T-cell (primary cell): ENCODE data around the gene FSTL4. TPM values are rescaled to one million over a fixed set of nuclear protein-coding genes. Genes with fewer than 3 reads are reported as not detected.
A peak's percentile ranks its signal among the peaks of the same experiment; 100 is the strongest.

Source experiments
- ATAC-seq, 4 experiments: fragments of 200-7000 bp in 3 of 4; fragments of 150-1000 bp in 1 of 4; cut with Tn5 transposase; replicated peaks in 1 of 4; 1 replicate in 3 of 4; 2 replicates in 1 of 4; pipeline ENCODE4 v1.10.0; 2021; ENCODE audit warnings: moderate library complexity in 3 of 4, mild to moderate bottlenecking in 2 of 4, moderate number of reproducible peaks in 1 of 4
- CTCF ChIA-PET, 2 donors: fragments of 300-600 bp; sonication (Branson Sonifier 250); formaldehyde crosslinking; loops; one replicate each; lab custom pipeline; 2022; ENCODE audit warnings: antibody characterized with exemption in 2 of 2; lab: Charles Lee
- POLR2A ChIA-PET, 2 donors: fragments of 300-600 bp; sonication (Branson Sonifier 250); formaldehyde crosslinking; loops; one replicate each; lab custom pipeline; 2022; ENCODE audit warnings: antibody characterized with exemption in 2 of 2; lab: Charles Lee
- DNase-seq, 35 experiments: peaks; one replicate each; pipeline versions ENCODE4 v3.0.0 to v3.0.0-alpha.2; 2013 to 2023
- H3K27ac ChIP-seq: one replicate; pipeline ENCODE4 v1.5.1; 2013; ENCODE audit warnings: low read length
- H3K27me3 ChIP-seq, 2 experiments: replicated peaks in 1 of 2; 1 replicate in 1 of 2; 2 replicates in 1 of 2; pipeline versions ENCODE4 v1.6.1 to v1.7.0; 2013; ENCODE audit warnings: low read length in 1 of 2, mixed read lengths in 1 of 2; ENCODE audit not compliant: control insufficient read depth in 2 of 2, insufficient read depth in 2 of 2; ENCODE audit errors: extremely low read depth in 1 of 2
- H3K36me3 ChIP-seq, 2 donors: 1 replicate in 1 of 2; 2 replicates in 1 of 2; pipeline versions ENCODE4 v1.6.1 to v1.7.0; 2013; ENCODE audit warnings: low read length in 1 of 2; ENCODE audit not compliant: control insufficient read depth in 2 of 2, insufficient read depth in 1 of 2; ENCODE audit errors: extremely low read depth in 1 of 2
- H3K4me1 ChIP-seq, 2 experiments: 1 replicate in 1 of 2; 2 replicates in 1 of 2; pipeline versions ENCODE4 v1.6.1 to v1.7.0; 2013; ENCODE audit warnings: low read length in 2 of 2, mixed read lengths in 1 of 2; ENCODE audit not compliant: insufficient read depth in 2 of 2, control insufficient read depth in 1 of 2; ENCODE audit errors: extremely low read depth in 1 of 2
- H3K4me3 ChIP-seq, 2 donors: 1 replicate in 1 of 2; 2 replicates in 1 of 2; pipeline versions ENCODE4 v1.5.1 to v1.7.0; 2013; ENCODE audit warnings: mild to moderate bottlenecking in 2 of 2, low read length in 1 of 2, moderate library complexity in 1 of 2; ENCODE audit not compliant: control insufficient read depth in 1 of 2; ENCODE audit errors: extremely low read depth in 1 of 2
- H3K9me3 ChIP-seq: 2 replicates; pipeline ENCODE4 v1.7.0; 2013
- H3K27ac Mint-ChIP-seq, 2 donors: one replicate each; pipeline ENCODE4 v1.8.0; 2020 to 2021; ENCODE audit warnings: mild to moderate bottlenecking in 2 of 2, mixed read lengths in 2 of 2
- H3K27me3 Mint-ChIP-seq, 2 donors: one replicate each; pipeline ENCODE4 v1.8.0; 2021 to 2022; ENCODE audit warnings: mixed read lengths in 2 of 2
- H3K36me3 Mint-ChIP-seq: one replicate; pipeline ENCODE4 v1.8.0; 2021; ENCODE audit warnings: mixed read lengths
- H3K4me1 Mint-ChIP-seq, 3 donors: one replicate each; pipeline ENCODE4 v1.8.0; 2020 to 2022; ENCODE audit warnings: mixed read lengths in 3 of 3, mild to moderate bottlenecking in 1 of 3
- H3K4me3 Mint-ChIP-seq, 3 donors: one replicate each; pipeline ENCODE4 v1.8.0; 2020 to 2022; ENCODE audit warnings: mild to moderate bottlenecking in 3 of 3, mixed read lengths in 3 of 3, moderate library complexity in 3 of 3
- H3K9me3 Mint-ChIP-seq, 3 donors: one replicate each; pipeline ENCODE4 v1.8.0; 2020 to 2022; ENCODE audit warnings: mixed read lengths in 3 of 3
- WGBS: methylation state at CpG from one replicate; pipeline ENCODE4 v1.1.5; 2013; ENCODE audit warnings: missing lambda C conversion rate; ENCODE audit not compliant: insufficient coverage; 5-methylcytosine and 5-hydroxymethylcytosine counted together
- total RNA-seq, 35 experiments: library from RNA in 6 of 35; stranded (reverse) in 6 of 35; fragments of 120-200 nt in 1 of 35; gene quantifications; one replicate each; pipeline versions ENCODE4 v1.2.1 to v1.2.4 and lab custom pipeline; 2013 to 2026

FSTL4 gene
- total RNA-seq, 5 donors from 2014 or later (not counting 1 experiment from before 2014, with no cell fraction given), result 1.6 TPM; not detected in 3

DNA sequence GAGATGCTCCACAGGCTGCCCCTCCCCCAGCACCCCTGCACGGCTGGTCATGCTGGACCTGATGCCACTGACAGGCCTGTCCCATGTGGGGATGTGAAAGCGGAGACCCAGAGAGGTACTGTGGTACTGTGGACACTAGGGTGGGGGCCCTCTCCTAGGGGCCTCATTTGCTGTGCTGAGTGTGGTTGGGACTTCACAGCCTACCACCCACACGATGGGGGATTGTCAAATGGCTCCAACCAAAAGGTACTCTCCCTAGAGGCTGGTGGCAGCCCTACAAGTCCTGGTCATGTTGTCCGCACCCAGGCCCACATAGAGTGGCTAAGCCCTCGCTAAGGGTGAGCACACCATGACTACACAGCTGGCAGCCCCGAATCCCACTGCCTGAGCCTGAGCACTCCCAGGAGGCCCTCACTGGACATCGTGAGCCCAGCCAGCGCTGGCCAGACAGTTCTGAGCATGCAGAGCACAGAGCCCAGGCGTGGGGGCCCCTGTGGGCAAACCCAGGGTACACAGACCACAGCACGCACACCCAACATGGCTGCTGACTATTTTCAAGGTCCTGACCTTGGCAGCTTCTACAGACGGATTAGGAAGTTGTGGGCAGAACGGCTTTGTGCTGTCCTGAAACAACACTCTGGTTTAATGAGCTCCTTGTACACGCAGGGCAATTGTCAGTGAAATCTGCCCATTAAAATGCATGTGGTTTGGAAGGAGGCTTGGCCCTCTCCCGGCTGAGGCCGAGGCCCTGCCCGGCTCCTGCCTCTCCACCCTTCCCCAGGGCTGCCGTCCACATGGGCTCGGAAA is 346.4 kb downstream of the FSTL4 start:
- CTCF ChIA-PET, result no interaction called here

DNA sequence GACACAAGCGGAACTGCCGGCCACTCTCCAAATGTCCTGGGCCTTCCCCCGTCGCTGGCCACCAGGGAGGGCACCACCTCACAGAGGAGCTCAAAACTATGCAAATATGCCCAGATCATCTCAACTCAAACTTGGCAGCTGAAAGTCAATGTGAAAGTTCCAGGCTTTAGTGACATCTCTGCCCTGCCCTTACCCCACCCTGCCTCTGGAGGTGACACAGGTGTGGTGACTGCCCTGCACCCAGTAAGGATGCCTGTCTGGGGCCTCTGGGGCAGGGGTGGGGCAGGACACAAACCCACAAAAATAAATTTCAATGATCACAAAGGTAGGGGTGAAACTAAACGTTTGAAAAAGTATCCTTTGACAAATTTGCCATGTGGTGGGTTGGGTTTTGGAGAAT is 347.1 kb downstream of the FSTL4 start:
- Histone ChIP-seq H3K4me1 (peaks cover 0 to 3% of the 10 kb centered on the region in 2 experiments), H3K27ac (no peak overlapping the region), H3K9me3 (no peaks in the 10 kb centered on the region), H3K27me3 (peaks cover 0 to 39% of the 10 kb centered on the region in 2 experiments), H3K36me3 (no peaks in the 10 kb centered on the region), H3K4me3 (no peak overlapping the region)
- CTCF ChIA-PET, result no interaction called here
- H3K9me3 Mint-ChIP-seq, result no peaks in the 10 kb centered on the region
- peaks cover 0 to 13% of the 10 kb centered on the region in 2 donors for H3K27me3 Mint-ChIP-seq
- DNase-seq (no peak), ATAC-seq (no peak)
- H3K36me3 Mint-ChIP-seq, result no peaks in the 10 kb centered on the region
- no peak overlapping the region for H3K27ac Mint-ChIP-seq
- H3K4me1 Mint-ChIP-seq, result peaks cover 0 to 6% (median 5%) of the 10 kb centered on the region in 3 donors
- 85% methylated on average over 4 of the region's 5 CpGs for WGBS
- POLR2A ChIA-PET, result no interaction called here
- no peak overlapping the region for H3K4me3 Mint-ChIP-seq

More for the DNA sequence above, 346.4 kb downstream of the FSTL4 start:
- Histone ChIP-seq H3K4me3 (no peak overlapping the region), H3K36me3 (no peaks in the 10 kb centered on the region), H3K4me1 (no peaks in the 10 kb centered on the region), H3K9me3 (no peaks in the 10 kb centered on the region), H3K27ac (no peak overlapping the region), H3K27me3 (peaks cover 0 to 32% of the 10 kb centered on the region in 2 experiments)
- Mint-ChIP-seq H3K27me3 (peaks cover 0 to 13% of the 10 kb centered on the region in 2 donors), H3K4me3 (no peak overlapping the region), H3K4me1 (no peaks in the 10 kb centered on the region), H3K36me3 (no peaks in the 10 kb centered on the region), H3K9me3 (no peaks in the 10 kb centered on the region), H3K27ac (no peak overlapping the region)
- DNase-seq (no peak), ATAC-seq (no peak)
- POLR2A ChIA-PET, result no interaction called here
- WGBS, result 74% methylated on average over 12 of the region's 18 CpGs

DNA sequence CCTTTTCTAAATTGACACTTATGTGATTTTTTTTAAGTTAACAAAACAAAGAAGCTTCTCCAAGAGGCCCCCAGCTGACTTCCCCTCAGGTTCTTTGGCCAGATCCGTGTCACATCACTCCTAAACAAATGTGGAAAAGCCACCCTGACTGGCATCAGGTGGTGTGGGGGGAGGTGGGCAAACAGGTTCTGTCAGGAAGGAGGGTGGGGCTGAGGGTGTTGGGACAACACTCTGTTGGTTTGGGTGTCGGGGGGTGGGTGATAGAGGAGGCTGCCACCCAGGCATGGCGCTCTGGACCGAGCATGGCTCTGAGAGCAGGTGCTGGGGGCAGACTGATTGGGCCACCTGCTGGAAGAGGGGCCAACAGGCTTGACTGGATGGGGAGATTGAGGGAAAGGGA is 349.7 kb downstream of the FSTL4 start:
- H3K4me1 Mint-ChIP-seq, result peaks cover 12 to 26% (median 26%) of the 10 kb centered on the region in 3 donors
- peaks cover 0 to 13% of the 10 kb centered on the region in 2 donors for H3K27me3 Mint-ChIP-seq
- Histone ChIP-seq H3K27me3 (peaks cover 0 to 40% of the 10 kb centered on the region in 2 experiments), H3K27ac (no peak overlapping the region), H3K4me3 (no peak overlapping the region), H3K36me3 (no peaks in the 10 kb centered on the region), H3K9me3 (no peaks in the 10 kb centered on the region), H3K4me1 (peaks cover 0 to 18% of the 10 kb centered on the region in 2 experiments)
- H3K4me3 Mint-ChIP-seq, result no peak overlapping the region
- no peak overlapping the region for H3K27ac Mint-ChIP-seq
- DNase-seq (no peak), ATAC-seq (no peak)
- no peaks in the 10 kb centered on the region for H3K9me3 Mint-ChIP-seq
- POLR2A ChIA-PET, result no interaction called here
- H3K36me3 Mint-ChIP-seq, result no peaks in the 10 kb centered on the region
- CTCF ChIA-PET, result no interaction called here
- 78% methylated on average over 3 of the region's 4 CpGs for WGBS

DNA sequence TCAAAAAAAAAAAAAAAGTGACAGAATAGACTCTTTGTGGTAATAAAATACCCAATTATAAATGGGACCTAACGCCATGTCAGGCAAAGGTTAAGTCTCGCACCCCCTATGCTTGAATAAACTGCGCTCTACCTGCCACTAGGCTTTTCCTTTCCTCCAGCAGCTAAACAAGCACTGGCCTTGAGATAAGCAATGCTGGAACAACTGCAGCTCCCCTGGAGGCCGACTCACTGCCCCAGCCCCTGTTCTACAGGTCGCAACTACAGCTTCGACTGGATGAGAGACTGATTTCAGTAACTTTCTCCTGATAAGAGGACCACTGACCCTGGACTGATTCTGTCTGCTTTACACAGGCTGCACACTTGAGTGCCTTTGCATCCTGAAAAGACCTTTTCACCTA is 350.3 kb downstream of the FSTL4 start:
- H3K4me3 Mint-ChIP-seq, result no peak overlapping the region
- H3K9me3 ChIP-seq, result no peaks in the 10 kb centered on the region
- no peak for ATAC-seq
- peaks cover 0 to 18% of the 10 kb centered on the region in 2 experiments for H3K4me1 ChIP-seq
- CTCF ChIA-PET, result interaction anchor here in 1 of 2 donors (0.7 kb wide), 1 partner anchor 966 kb away, joined by 3 read pairs; no protein-coding TSS in a partner anchor
- H3K9me3 Mint-ChIP-seq, result no peaks in the 10 kb centered on the region
- no peak overlapping the region for H3K27ac ChIP-seq
- POLR2A ChIA-PET, result no interaction called here
- peaks cover 12 to 26% (median 26%) of the 10 kb centered on the region in 3 donors for H3K4me1 Mint-ChIP-seq
- H3K36me3 Mint-ChIP-seq, result no peaks in the 10 kb centered on the region
- H3K27me3 ChIP-seq, result peaks cover 0 to 35% of the 10 kb centered on the region in 2 experiments
- peaks cover 0 to 11% of the 10 kb centered on the region in 2 donors for H3K27me3 Mint-ChIP-seq
- no peak for DNase-seq
- WGBS, result 91% methylated on average over 5 of the region's 6 CpGs
- H3K4me3 ChIP-seq, result no peak overlapping the region
- no peaks in the 10 kb centered on the region for H3K36me3 ChIP-seq
- H3K27ac Mint-ChIP-seq, result no peak overlapping the region

DNA sequence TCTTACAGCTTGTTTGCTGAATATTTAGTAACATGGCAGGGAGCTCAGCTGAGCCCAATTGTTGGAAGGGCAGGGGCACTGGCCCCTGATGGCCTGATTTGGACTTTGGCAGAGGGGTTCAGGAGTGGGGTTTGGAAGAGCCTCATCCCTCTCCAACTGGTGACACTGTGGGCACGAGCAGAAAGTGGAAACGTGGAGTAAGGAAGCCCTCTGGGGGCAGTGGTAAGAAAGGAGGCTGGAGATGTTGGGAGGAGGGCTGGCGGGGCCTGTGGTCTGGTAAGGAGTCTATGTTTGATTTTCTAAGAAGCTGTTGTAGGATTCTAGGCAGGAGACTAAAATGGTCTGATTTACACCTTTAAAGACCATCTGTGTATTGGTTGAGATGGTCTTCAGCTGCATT is 351.6 kb downstream of the FSTL4 start:
- Histone ChIP-seq H3K9me3 (no peaks in the 10 kb centered on the region), H3K36me3 (no peaks in the 10 kb centered on the region), H3K4me3 (no peak overlapping the region), H3K27me3 (peaks cover 0 to 23% of the 10 kb centered on the region in 2 experiments), H3K27ac (no peak overlapping the region), H3K4me1 (peaks cover 0 to 18% of the 10 kb centered on the region in 2 experiments)
- peaks cover 0 to 8% of the 10 kb centered on the region in 2 donors for H3K27me3 Mint-ChIP-seq
- H3K36me3 Mint-ChIP-seq, result no peaks in the 10 kb centered on the region
- ChIA-PET POLR2A (no interaction called here), CTCF (no interaction called here)
- peaks cover 12 to 26% (median 26%) of the 10 kb centered on the region in 3 donors for H3K4me1 Mint-ChIP-seq
- peak in 1 of 35 experiments; percentile 6 for DNase-seq
- H3K4me3 Mint-ChIP-seq, result no peak overlapping the region
- no peaks in the 10 kb centered on the region for H3K9me3 Mint-ChIP-seq
- no CpG with 5 or more reads among the region's 3 CpGs for WGBS
- ATAC-seq, result no peak
- no peak overlapping the region for H3K27ac Mint-ChIP-seq

DNA sequence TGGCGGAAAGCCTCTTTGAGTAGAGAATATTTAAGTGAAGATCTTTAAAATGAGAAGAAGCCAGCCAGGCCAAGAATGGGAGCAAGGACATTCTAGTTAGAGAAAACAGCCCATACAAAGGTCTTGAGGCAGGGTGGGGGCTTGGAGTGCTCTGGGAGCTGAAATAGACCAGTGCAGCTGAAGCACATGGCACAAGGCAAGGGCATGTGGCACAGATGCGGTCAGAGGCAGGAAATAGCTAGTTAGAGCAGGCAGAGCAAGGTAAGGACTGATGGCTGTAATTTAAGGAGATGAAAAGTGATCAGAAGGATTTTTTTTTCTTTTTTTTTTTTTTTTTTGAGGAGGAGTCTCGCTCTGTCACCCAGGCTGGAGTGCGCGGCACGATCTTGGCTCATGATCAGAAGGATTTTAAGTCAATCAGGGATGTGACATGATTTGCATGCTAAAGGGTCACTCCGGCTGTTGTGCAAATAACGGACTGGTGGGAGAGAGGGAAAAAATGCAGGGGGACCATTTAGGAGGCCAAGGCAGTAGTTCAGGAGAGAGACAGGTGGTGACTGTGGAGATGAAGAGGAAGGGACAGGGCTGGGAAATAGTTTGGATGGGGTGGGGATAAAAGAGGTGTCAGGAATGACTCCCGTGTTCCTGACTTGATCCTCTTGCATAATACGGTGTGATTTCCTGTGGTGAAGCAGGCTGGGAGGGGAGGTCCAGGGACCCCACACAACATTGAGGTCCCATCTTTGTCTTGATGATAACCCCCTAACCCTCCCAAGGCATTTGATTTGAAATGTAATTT is 352.9 kb downstream of the FSTL4 start:
- H3K36me3 ChIP-seq, result no peaks in the 10 kb centered on the region
- H3K4me3 ChIP-seq, result peak overlapping the region in 1 of 2 donors; percentile 6
- no peak overlapping the region for H3K27ac Mint-ChIP-seq
- WGBS, result 41% methylated on average over 7 of the region's 10 CpGs
- peak; percentile 47 to 94 (median 84) for ATAC-seq
- peaks cover 12 to 26% (median 26%) of the 10 kb centered on the region in 3 donors for H3K4me1 Mint-ChIP-seq
- no peaks in the 10 kb centered on the region for H3K9me3 Mint-ChIP-seq
- ChIA-PET POLR2A (no interaction called here), CTCF (no interaction called here)
- H3K27me3 ChIP-seq, result peaks cover 0 to 12% of the 10 kb centered on the region in 2 experiments
- H3K4me3 Mint-ChIP-seq, result peak overlapping the region in 1 of 3 donors; percentile 76
- H3K4me1 ChIP-seq, result peaks cover 0 to 18% of the 10 kb centered on the region in 2 experiments
- DNase-seq, result peak in 7 of 35 experiments; percentile 6 to 39 (median 15)
- no peaks in the 10 kb centered on the region for H3K9me3 ChIP-seq
- H3K36me3 Mint-ChIP-seq, result no peaks in the 10 kb centered on the region
- H3K27ac ChIP-seq, result no peak overlapping the region
- H3K27me3 Mint-ChIP-seq, result peaks cover 0 to 8% of the 10 kb centered on the region in 2 donors
